Adipose tissue (tissue), 3 donors: Measurements from ENCODE around the gene ITPRIPL2. TPM values are rescaled to one million over a fixed set of nuclear protein-coding genes. Genes with fewer than 3 reads are reported as not detected.

Experiments used
- H3K27ac ChIP-seq: one replicate; pipeline ENCODE4 v1.5.1; 2013; ENCODE audit warnings: low read depth, low read length
- WGBS, 3 donors: extraction: QIAGEN DNeasy Blood & Tissue Kit; methylation state at CpG; one replicate each; pipeline ENCODE4 v1.1.7; 2013; 5-methylcytosine and 5-hydroxymethylcytosine counted together
- polyA plus RNA-seq, 3 donors: library from polyadenylated mRNA; stranded (reverse); fragments of 200-250 nt; gene quantifications; one replicate each; pipeline ENCODE4 v1.2.3, GENCODE V29; 2013
- donor health status: healthy with polysubstance abuse.
- donor health status: Bipolar disorder and iron deficiency.
- donor health status: healthy.

ITPRIPL2 gene
- polyA plus RNA-seq, 3 donors, result 7.7 to 29.1 (median 25.4) TPM

DNA sequence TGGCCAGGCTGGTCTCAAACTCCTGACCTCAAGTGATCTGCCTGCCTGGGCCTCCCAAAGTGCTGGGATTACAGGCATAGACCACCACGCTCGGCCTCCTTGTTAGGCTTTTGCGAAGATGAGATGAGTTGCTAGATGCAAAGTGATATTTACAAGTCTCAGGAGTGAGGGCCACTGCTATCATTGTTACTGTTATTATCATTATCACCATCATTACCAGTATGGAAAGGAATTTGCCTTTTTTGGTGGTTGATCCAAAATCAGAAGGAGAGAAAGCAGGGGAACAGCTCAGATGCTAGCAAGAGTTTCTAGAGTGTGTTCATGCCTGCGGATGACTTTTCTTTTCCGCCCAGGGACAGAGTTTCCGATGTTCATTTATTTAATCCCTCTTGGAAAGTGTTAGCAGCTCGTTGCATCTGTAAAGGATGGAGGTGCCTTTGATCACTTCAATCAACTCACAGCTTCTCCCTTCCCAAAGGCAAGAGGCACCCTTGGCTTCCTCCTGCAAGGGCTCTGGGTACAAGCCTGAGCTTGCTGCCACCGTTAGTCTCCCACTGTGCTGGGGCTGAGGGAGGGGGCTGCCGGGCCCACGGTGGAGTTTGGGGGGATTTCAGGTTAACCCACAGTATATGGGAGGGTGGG, 21.6 kb downstream of the ITPRIPL2 start:
- 73 to 78% (median 77%) methylated on average over 10 of the region's 10 CpGs for WGBS, 3 donors
- H3K27ac ChIP-seq, result no peak overlapping the region

DNA sequence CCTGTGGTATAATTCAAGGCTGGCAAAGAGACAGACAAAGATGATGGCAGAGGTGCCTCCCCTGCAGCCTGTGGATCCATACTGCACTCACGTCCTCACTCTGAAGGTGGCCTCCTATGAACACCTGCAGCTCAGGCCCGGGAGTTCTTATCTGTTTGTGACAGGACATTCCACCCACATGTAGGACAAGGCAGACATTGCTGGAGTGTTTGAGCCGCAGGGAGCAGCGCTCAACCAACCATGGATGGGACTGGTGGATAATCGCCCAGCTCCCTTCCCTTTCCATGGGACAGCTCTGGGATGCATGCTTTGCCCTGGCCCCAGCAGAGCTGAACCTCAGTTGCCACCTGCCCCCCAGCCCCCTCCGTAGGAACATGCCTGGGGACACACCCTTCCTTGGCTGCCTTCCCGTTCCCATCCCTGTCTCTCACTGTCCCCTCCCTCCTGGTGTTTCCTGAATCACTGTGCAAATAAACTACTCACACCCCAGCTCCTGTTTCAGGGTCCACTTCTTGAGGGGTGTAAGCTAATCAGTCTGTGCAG, 22.2 kb downstream of the ITPRIPL2 start:
- WGBS, 3 donors, result 40 to 45% (median 43%) methylated on average over 7 of the region's 7 CpGs
- no peak overlapping the region for H3K27ac ChIP-seq

DNA sequence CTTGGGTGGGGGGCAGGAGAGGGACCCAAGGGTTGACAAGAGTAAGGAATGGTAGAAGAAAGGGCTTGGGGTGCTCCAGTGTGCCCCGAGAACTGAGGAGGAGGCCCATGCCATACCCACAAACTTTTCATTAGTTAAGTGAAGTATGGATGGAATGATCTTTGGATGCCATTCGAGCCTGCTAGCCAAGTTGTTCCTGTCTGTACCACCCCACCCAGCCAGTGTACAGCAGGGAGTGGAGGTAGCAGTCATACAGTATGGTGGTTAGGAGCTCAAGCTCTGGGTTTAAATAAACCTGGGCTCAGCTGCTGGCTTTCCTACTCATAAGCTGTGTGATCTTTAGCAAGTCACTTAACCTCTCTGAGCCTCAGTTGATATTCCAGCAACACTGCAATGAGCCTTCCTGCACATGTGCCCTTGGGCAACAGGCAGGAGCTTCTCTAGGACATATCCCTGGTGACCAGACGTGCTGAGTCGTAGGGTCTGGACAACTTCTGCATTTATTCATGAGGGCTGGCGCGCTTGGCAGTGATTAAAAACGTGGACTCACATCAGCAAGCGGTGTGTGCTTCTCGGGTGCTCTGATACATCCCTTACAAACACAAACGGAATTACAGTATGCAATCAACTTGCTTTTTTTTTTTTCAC, 22.9 kb downstream of the ITPRIPL2 start:
- WGBS, 3 donors, result 42 to 60% (median 44%) methylated on average over 10 of the region's 10 CpGs
- H3K27ac ChIP-seq, result no peak overlapping the region

DNA sequence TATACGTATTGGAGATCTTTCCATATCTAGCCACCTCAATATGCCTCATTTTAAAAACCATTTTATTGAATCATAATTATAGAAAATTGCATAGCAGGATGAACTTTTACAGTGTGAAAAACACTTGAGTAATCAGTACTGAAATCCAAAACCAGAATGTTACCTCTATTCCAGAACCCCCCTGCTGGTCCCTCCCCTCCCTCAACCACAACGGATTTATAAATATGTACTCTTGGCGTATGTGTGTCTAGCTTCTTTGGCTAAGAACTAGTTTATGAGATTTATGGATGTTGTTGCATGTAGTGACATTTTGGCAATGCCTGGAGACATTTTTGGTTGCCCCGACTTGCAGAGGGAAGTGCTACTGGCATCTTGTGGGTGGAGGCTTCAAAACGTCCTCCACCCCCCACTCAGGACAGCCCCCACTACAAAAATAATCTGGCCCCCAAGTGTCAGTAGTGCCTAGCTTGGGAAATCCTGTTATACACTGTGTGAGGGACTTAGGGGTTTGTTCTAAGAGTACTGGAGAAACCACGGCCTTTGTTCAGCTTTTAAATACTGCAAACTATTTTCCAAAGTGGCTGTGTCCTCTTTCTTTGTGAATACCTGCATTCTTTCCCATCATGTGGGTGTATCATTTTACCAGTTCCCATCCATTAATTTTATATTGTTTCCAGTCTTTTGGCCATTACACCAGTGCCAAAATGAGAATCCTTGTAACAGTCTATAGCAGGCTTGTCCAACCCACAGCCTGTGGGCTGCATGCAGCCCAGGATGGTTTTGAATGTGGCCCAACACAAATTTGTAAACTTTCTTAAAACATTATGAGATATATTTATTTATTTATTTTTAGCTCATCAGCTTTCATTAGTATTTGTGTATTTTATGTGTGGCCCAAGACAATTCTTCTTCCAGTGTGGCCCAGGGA, 23.7 kb downstream of the ITPRIPL2 start:
- WGBS, 3 donors, result 25 to 67% (median 37%) methylated on average over 6 of the region's 6 CpGs
- H3K27ac ChIP-seq, result no peak overlapping the region

DNA sequence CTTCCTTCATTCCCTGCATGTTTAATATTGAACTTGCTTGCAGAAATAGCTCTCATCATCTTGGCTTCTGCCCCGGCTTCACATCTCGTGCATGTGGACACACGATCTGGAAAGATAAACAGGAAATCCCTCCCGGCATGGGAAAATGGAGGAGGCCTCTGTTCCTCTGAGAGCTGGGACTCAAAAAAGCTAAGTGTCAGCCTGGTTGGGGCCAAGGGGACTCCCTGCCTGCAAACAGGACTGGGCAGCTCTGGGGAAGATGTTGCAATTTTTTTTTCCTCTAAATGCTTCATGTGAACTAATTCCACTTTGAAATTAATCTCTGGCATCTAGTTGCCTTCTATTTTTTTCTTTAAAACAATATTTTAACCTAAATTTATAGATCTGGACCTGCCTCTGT, 24.8 kb downstream of the ITPRIPL2 start:
- no peak overlapping the region for H3K27ac ChIP-seq
- 13 to 16% (median 13%) methylated on average over 4 of the region's 4 CpGs for WGBS, 3 donors

DNA sequence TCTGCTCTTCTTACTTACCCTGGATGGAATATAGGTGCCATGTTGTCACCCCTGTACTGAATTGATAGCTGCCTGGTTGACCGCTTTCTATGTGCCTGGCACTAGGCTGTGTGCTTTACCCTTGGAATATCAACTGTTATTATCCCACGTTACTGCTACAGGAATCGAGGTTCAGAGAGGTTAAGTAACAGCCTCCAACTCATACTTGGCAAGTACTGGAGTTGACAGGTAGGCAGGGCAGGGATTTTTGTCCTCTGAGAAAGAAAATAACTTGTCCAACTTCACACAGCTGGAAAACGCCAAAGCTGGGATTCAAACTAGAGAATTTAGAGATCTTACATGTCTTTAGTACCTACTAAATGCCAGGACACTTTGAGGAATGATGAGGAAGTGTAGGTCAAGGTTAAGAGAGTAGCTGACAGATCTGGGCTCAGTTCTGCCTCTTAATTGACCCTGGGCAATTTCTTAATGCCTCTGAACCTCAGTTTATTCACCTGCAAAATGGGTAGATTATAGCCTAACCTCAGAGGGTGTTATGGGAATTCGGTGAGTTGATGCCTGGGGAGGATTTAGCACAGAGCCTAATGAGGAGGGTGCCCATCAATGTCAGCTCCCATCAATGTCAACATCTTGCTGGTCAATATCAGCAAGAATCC, 25.8 kb downstream of the ITPRIPL2 start:
- WGBS, 3 donors, result 67 to 79% (median 73%) methylated on average over 5 of the region's 5 CpGs
- H3K27ac ChIP-seq, result no peak overlapping the region

DNA sequence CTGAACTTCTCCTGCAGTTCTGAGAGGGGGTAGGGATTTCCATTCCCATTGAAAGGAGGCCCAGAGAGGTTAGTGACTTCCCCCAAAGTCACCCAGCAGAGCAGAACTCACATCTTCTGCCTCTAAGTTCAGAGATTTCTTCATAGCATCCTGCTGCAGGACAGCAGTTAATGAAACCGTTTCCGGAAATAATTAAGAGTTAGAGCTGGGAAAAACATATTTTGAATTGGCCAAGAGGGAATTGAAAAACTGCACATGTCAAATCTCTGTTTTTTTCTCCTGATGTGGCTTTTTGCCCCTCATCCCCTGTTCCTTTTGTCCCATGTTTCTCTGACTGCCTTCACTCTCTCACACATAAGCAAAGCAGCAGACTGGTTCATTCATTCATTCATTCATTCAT, 26.6 kb downstream of the ITPRIPL2 start:
- H3K27ac ChIP-seq, result no peak overlapping the region
- WGBS, 3 donors, result 32 to 66% (median 54%) methylated on average over 2 of the region's 2 CpGs

DNA sequence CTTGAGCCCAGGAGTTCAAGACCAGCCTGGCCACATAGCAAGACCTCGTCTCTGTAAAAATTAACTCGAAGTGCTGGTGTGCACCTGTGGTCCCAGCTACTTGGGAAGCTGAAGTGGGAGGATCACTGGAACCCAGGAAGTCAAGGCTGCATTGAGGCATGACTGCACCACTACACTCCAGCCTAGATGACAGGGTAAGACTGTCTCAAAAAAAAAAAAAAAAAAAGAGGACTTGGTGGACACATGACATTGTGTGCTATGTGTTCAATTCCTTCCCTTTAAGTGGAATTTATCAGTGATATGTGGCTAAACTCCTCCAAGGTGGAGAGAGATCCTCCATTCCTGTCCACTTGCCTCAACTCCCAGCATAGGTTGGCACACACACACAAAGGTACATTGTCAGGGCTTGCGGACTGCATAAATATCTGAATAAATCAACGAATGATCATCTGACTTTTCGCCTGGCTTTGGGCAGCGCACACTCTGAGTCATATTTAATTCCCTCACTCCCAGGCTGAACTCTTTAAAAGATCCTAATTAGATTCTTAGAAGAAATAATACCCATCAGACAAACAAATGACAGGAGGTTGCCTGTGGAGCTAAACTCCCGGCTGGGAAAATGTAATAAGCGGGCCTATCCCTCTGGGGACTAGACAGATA, 29.3 kb downstream of the ITPRIPL2 start:
- 85 to 91% (median 85%) methylated on average over 8 of the region's 8 CpGs for WGBS, 3 donors
- H3K27ac ChIP-seq, result no peak overlapping the region

DNA sequence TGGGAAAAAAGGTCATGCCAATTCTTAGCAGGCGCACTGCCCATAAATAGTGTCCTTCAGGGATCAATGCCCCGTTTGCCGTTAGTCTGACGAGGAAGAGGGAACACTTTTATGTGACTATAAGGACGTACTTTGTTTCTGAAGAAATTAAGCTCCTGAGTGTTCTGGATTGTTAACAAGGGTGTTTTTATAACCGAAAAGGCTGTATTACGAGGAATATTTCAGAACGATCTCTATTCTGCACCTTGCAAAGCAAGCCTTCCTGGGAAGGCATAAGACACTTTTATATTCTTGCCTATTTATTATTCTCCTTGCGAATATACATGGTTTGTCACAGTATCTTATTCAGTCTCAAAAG, 29.8 kb downstream of the ITPRIPL2 start:
- H3K27ac ChIP-seq, result no peak overlapping the region
- 72 to 82% (median 80%) methylated on average over 9 of the region's 9 CpGs for WGBS, 3 donors

DNA sequence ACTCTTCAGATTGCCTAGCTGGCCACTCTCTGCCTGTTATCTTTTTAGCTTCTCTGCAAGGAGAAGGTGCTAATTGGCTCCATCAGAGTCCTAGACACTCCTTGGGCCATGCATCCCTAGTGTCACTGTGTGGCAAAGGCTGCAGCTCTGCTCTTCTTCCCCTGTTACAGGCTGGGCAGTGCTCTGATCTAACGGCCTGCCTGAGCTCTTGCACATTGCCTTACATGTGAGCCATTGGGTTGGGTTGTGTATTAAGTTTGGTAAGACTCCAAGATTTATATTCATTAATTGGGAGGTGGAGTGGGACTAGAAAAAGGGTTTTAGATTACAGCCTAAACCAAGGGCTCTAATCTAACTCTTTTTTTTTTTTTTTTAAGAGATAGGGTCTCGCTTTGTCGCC, 31.2 kb downstream of the ITPRIPL2 start:
- no peak overlapping the region for H3K27ac ChIP-seq
- 75 to 81% (median 75%) methylated on average over 3 of the region's 3 CpGs for WGBS, 3 donors

DNA sequence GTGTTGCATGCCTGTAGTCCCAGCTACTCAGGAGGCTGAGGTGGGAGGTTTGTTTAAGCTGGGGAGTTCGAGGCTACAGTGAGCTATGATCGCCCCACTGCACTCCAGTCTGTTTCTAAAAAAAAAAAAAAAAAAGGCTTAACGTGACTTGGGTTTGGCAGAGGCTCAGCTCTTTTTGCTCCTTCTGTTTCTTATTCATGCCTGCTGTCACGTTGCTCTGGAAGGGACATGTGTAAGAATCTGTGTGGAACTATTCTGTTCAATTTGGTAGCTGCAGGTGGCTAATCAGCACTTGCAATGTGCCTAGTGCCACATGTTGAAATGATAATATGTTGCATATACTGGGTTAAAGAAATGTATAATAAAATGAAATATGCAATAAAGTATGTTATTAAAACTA, 33.4 kb downstream of the ITPRIPL2 start:
- WGBS, 3 donors, result 48 to 81% (median 70%) methylated on average over 3 to 4 of the region's 4 CpGs
- H3K27ac ChIP-seq, result no peak overlapping the region

DNA sequence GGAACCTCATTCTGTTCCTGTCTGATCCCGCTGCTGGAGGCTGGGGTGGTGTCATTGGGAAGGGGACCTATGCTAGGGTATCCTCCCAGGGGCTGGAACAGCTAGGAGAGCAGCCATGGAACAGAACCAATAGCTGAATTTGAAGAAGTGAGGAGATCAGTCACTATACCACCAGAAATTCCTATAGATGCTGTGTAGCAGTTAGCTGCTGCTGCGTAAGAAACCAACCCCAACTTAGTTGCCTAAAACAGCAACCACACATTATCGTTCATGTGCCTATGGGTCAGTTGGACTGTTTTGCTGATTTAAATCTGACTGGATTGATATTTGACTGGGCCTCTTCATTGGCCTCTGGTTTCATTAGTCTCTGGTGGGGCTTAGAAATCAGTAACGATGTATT, 33.9 kb downstream of the ITPRIPL2 start:
- 93 to 98% (median 96%) methylated on average over 4 of the region's 4 CpGs for WGBS, 3 donors

DNA sequence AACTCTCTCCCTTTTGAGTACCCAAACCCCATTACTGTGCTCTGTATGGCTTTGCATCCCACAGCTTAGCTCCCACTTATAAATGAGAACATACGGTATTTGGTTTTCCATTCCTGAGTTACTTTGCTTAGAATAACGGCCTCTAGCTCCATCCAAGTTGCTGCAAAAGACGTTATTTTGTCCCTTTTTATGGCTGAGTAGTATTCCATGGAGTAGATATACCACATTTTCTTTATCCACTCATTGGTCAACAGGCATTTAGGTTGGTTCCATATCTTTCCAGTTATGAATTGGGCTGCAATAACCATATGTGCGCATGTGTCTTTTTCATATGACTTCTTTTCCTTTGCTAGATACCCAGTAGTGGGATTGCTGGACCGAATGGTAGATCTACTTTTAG, 34.4 kb downstream of the ITPRIPL2 start:
- H3K27ac ChIP-seq, result no peak overlapping the region
- WGBS, 3 donors, result 92 to 96% (median 95%) methylated on average over 5 of the region's 5 CpGs

More for the DNA sequence above, 33.9 kb downstream of the ITPRIPL2 start:
- no peak overlapping the region for H3K27ac ChIP-seq

DNA sequence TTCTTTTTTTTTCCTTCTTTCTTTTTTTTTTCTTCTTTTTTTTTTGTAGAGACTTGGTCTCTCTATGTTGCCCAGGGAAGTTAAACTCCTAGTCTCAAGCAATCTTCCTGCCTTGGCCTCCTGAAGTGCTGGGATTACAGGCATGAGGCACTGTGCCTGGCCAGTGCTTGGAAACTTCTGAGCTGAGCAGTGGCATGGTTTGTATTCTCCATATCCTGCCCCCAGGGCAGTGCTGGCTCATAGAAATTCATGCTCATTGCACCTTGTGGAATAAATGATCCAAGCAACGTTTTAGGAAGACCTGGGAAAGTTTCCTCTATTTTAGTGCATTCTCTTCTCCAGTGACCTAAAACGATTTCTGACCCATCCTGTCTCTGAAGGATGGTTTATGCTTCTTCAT, 37.5 kb downstream of the ITPRIPL2 start:
- WGBS, 3 donors, result 60 to 63% (median 62%) methylated on average over 2 of the region's 2 CpGs

DNA sequence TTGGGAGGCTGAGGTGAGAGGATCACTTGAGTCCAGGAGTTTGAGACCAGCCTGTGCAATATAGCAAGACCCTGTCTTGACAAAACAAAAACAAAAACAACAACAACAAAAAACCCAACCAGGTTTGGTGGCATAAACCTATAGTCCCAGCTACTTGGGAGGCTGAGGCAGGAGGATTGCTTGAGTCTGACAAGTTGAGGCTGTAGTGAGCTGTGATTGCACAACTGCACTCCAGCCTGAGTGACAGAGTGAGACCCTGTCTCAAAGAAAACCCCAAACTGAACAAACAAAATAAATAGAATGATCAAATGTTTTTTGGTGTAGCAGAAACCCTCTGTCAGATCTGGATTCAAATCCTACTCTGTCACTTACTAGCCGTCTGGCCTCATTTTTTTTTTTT, 38.3 kb downstream of the ITPRIPL2 start:
- WGBS, 3 donors, result 75 to 96% (median 89%) methylated on average over 1 of the region's 1 CpG

More for the DNA sequence above, 37.5 kb downstream of the ITPRIPL2 start:
- H3K27ac ChIP-seq, result no peak overlapping the region

DNA sequence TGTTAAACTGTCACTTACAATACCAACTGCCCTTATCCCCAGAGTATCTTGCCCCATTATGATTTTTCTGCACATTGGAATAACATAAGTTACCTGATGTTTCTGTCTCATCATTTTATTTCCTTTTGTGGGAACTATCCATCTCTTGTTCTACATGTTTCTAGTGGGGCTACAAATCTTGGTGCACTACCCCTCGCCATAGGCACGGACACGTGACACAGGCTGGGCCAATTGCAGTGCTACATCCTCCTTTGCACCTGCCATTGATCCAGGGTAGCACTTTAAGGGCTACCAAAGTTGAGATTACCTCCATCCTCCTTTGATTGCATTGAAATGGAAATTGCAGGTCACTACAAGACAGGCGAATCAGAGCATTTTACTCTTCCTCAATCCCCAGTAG, 40.1 kb downstream of the ITPRIPL2 start:
- WGBS, 3 donors, result 57 to 89% (median 83%) methylated on average over 4 of the region's 4 CpGs
- no peak overlapping the region for H3K27ac ChIP-seq

More for the DNA sequence above, 38.3 kb downstream of the ITPRIPL2 start:
- no peak overlapping the region for H3K27ac ChIP-seq

DNA sequence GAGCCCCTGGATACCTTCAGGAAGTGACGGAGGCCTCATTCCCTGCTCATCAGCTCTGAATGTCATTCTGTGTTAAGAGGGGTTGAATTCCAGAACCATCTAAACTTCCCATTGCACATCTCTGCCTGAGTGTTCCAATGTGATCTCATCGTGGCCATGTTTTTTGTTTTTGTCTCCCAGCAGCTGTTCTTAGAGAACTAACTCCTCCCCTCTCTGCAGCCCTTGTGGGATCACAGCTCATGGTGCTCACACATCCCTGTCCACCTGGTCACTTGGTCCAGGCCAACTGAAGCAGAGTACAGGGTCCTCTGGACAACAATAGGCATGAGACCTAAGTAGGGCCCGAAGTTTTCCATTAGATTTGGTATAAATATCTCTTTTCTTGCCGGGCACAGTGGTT, 48.3 kb downstream of the ITPRIPL2 start:
- no peak overlapping the region for H3K27ac ChIP-seq
- 69 to 80% (median 75%) methylated on average over 4 of the region's 4 CpGs for WGBS, 3 donors

DNA sequence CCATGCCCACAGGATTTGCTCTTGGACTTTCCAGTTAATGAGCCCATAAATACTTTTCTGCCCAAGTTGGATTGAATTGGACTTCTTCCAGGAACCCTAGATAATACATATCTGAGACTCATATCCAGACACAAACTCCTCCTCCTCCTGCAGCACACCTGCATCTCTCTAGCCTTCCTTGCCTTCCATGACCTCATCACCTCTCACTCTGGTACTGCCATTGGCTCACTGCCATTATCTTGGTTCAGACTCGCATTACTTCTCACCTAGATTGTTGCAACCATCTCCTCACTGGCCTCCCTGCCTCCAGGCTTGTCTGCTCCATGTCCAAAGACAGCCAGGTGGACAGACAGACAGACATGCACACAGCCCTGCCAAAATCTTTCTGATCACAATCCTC, 49.5 kb downstream of the ITPRIPL2 start:
- 86 to 100% (median 92%) methylated on average over 1 of the region's 1 CpG for WGBS, 3 donors
- no peak overlapping the region for H3K27ac ChIP-seq
